Muscle of leg (tissue), 11 donors: ENCODE results near the gene C1QBP. TPM values are rescaled to one million over a fixed set of nuclear protein-coding genes. Genes with fewer than 3 reads are reported as not detected.

Experiments
- DNase-seq: peaks from one replicate; pipeline ENCODE4 v3.0.0; 2013
- H3K27ac ChIP-seq: one replicate; pipeline ENCODE4 v1.5.1; 2013; ENCODE audit warnings: mild to moderate bottlenecking, low read length, control low read depth
- H3K27me3 ChIP-seq: one replicate; pipeline ENCODE4 v1.6.1; 2013; ENCODE audit warnings: low read length; ENCODE audit not compliant: control insufficient read depth, insufficient read depth
- H3K36me3 ChIP-seq: one replicate; pipeline ENCODE4 v1.6.1; 2013; ENCODE audit warnings: low read length; ENCODE audit not compliant: control insufficient read depth, insufficient read depth
- H3K4me1 ChIP-seq: one replicate; pipeline ENCODE4 v1.6.1; 2013; ENCODE audit warnings: low read length; ENCODE audit not compliant: control insufficient read depth, insufficient read depth
- H3K4me3 ChIP-seq: one replicate; pipeline ENCODE4 v1.5.1; 2013; ENCODE audit warnings: low read length, control low read depth
- H3K9me3 ChIP-seq: replicated peaks from 2 replicates; pipeline ENCODE4 v1.6.1; 2013; ENCODE audit warnings: low read depth, low read length; ENCODE audit not compliant: control insufficient read depth
- WGBS: methylation state at CpG from one replicate; pipeline ENCODE4 v1.1.5; 2013; ENCODE audit warnings: missing lambda C conversion rate; ENCODE audit not compliant: insufficient coverage; 5-methylcytosine and 5-hydroxymethylcytosine counted together
- polyA plus RNA-seq, 8 donors: library from polyadenylated mRNA; unstranded; fragments of 120-200 nt; gene quantifications; one replicate each; pipeline versions ENCODE4 v1.2.1 to v1.2.3, GENCODE V29; 2013; ENCODE audit warnings: inconsistent platforms in 1 of 8, low replicate concordance in 1 of 8; ENCODE audit not compliant: insufficient read length in 8 of 8, insufficient read depth in 1 of 8
- total RNA-seq: library from RNA; stranded (reverse); fragments of 120-200 nt; gene quantifications from one replicate; pipeline ENCODE4 v1.2.4, GENCODE V29; 2013

Gene C1QBP
- total and polyA plus RNA-seq, 9 donors: 108 to 137 (median 120) TPM

DNA sequence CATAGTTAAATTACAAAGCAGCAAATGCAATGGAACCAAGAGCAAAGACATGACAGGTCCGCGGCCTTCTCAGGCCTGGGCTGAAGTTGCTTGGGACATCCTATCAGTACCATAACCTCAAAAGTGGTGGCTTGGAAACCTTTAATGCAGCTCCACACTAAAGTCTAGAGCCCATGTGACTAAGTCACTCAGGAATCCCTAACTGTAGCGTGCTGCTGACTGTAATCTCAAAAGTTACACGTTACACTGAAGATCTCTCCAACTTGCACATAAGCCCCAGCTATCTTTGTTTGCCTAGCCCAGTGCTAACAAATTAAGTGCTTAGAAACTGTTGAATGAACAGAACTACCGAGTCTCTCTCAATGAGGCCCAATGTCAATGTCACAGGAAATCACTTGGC is 47.3 kb downstream of the C1QBP start:
- Histone ChIP-seq H3K36me3 (peaks cover 68% of the 10 kb centered on the region), H3K27me3 (no peaks in the 10 kb centered on the region), H3K27ac (no peak overlapping the region), H3K4me3 (no peak overlapping the region), H3K9me3 (no peaks in the 10 kb centered on the region), H3K4me1 (no peaks in the 10 kb centered on the region)
- no peak for DNase-seq
- 90% methylated on average over 5 of the region's 5 CpGs for WGBS

Other genes starting within 250 kb of the C1QBP start
- gene ZNF594, start 247.3 kb downstream of the C1QBP start, total RNA-seq: 15.2 TPM
- 10 to 100 TPM in 1 of 8 donors, 1 to 10 TPM in 7; 6.5 to 11.7 (median 8.4) TPM for gene ZNF594, start 247.3 kb downstream of the C1QBP start, polyA plus RNA-seq
- gene SCIMP, start 204.3 kb downstream of the C1QBP start, total RNA-seq: 0.89 TPM
- 1 to 10 TPM in 7 of 8 donors, under 1 TPM in 1; 0.93 to 1.9 (median 1.2) TPM for gene SCIMP, start 204.3 kb downstream of the C1QBP start, polyA plus RNA-seq
- gene RABEP1, start 156.9 kb downstream of the C1QBP start, total RNA-seq: 41.7 TPM
- gene RABEP1, start 156.9 kb downstream of the C1QBP start, polyA plus RNA-seq: 10 to 100 TPM; 38.2 to 55.6 (median 51.8) TPM
- gene NUP88, start 19.5 kb downstream of the C1QBP start, total RNA-seq: 61.9 TPM
- gene NUP88, start 19.5 kb downstream of the C1QBP start, polyA plus RNA-seq: 10 to 100 TPM; 41.0 to 56.9 (median 48.4) TPM
- 50.8 TPM for gene RPAIN, start 19.0 kb downstream of the C1QBP start, total RNA-seq
- 10 to 100 TPM; 36.3 to 59.5 (median 45.8) TPM for gene RPAIN, start 19.0 kb downstream of the C1QBP start, polyA plus RNA-seq
- gene DHX33, start 29.8 kb upstream of the C1QBP start, total RNA-seq: 5.5 TPM
- 10 to 100 TPM in 7 of 8 donors, 1 to 10 TPM in 1; 10.0 to 14.5 (median 11.1) TPM for gene DHX33, start 29.8 kb upstream of the C1QBP start, polyA plus RNA-seq
- 39.3 TPM for gene DERL2, start 47.0 kb upstream of the C1QBP start, total RNA-seq
- 10 to 100 TPM; 42.7 to 52.0 (median 47.2) TPM for gene DERL2, start 47.0 kb upstream of the C1QBP start, polyA plus RNA-seq
- 17.8 TPM for gene MIS12, start 47.4 kb upstream of the C1QBP start, total RNA-seq
- 10 to 100 TPM; 18.7 to 24.6 (median 21.6) TPM for gene MIS12, start 47.4 kb upstream of the C1QBP start, polyA plus RNA-seq
- 63.9 TPM for gene NLRP1, start 145.4 kb upstream of the C1QBP start, total RNA-seq
- 10 to 100 TPM; 53.6 to 77.2 (median 67.2) TPM for gene NLRP1, start 145.4 kb upstream of the C1QBP start, polyA plus RNA-seq